Measurements from ENCODE around the gene GALM. TPM values are rescaled to one million over a fixed set of nuclear protein-coding genes. Genes with fewer than 3 reads are reported as not detected.

The GALM gene
- total RNA-seq, 1 experiment from 2014 or later: 9.1 TPM

DNA sequence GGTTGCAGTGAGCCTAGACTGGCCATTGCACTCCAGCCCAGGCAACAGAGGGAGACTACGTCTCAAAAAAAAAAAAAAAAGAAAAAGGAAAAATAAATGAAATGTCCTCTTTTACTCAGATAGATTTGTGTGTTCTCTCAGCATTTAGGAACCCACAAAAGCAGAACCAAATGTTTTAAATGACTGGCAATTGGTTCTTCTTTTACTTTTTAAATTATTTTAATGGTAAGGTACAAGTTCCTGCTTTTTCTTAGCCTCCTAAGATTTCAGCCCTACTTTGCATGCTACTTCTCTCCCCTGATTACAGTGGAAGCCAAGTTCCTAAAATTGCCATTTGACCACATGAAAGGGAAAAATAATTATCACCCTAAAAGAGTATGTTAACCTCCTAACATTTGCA, 61.7 kb downstream of the GALM start:
- H3K4me1 Mint-ChIP-seq (ENCODE audit: low read depth, unreplicated experiment): no peaks in the 10 kb centered on the region
- TF ChIP-seq, protein P1, sequence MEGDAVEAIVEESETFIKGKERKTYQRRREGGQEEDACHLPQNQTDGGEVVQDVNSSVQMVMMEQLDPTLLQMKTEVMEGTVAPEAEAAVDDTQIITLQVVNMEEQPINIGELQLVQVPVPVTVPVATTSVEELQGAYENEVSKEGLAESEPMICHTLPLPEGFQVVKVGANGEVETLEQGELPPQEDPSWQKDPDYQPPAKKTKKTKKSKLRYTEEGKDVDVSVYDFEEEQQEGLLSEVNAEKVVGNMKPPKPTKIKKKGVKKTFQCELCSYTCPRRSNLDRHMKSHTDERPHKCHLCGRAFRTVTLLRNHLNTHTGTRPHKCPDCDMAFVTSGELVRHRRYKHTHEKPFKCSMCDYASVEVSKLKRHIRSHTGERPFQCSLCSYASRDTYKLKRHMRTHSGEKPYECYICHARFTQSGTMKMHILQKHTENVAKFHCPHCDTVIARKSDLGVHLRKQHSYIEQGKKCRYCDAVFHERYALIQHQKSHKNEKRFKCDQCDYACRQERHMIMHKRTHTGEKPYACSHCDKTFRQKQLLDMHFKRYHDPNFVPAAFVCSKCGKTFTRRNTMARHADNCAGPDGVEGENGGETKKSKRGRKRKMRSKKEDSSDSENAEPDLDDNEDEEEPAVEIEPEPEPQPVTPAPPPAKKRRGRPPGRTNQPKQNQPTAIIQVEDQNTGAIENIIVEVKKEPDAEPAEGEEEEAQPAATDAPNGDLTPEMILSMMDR (IDR thresholded peaks at IDR 0.05; ENCODE audit: unreplicated experiment): no peak
- intact Hi-C loops (cut with micrococcal nuclease; ENCODE audit: unreplicated experiment): loop anchor here (2.0 kb wide), 2 partner anchors 37 to 125 kb away; partner anchors contain the start of gene HNRNPLL
- no peak overlapping the region for H3K27ac Mint-ChIP-seq (ENCODE audit: unreplicated experiment)
- no peaks in the 10 kb centered on the region for H3K27me3 Mint-ChIP-seq (ENCODE audit: unreplicated experiment)
- CTCF ChIA-PET: no interaction called here
- H3K9me3 Mint-ChIP-seq (ENCODE audit: low read depth, unreplicated experiment): no peaks in the 10 kb centered on the region
- BruUV-seq (replicated peaks): no TSS peak
- DNase-seq: no peak
- no peaks in the 10 kb centered on the region for H3K36me3 Mint-ChIP-seq (ENCODE audit: insufficient read depth, unreplicated experiment)
- no peak overlapping the region for H3K4me3 Mint-ChIP-seq (ENCODE audit: low read depth, unreplicated experiment)

- H3K36me3 Mint-ChIP-seq (ENCODE audit: insufficient read depth, unreplicated experiment): no peaks in the 10 kb centered on the region
- intact Hi-C loops (cut with micrococcal nuclease; ENCODE audit: unreplicated experiment): loop anchor here (1.0 kb wide), 1 partner anchor 16 kb away; no protein-coding TSS in a partner anchor
- CTCF ChIA-PET: interaction anchor here (0.7 kb wide), 1 partner anchor 152 kb away, joined by 3 read pairs; no protein-coding TSS in a partner anchor
- H3K27me3 Mint-ChIP-seq (ENCODE audit: unreplicated experiment): no peaks in the 10 kb centered on the region
- DNase-seq: no peak
- no peak overlapping the region for H3K27ac Mint-ChIP-seq (ENCODE audit: unreplicated experiment)
- BruUV-seq (replicated peaks): no TSS peak
- TF ChIP-seq, protein P1 (IDR thresholded peaks at IDR 0.05; ENCODE audit: unreplicated experiment): no peak
- no peaks in the 10 kb centered on the region for H3K4me1 Mint-ChIP-seq (ENCODE audit: low read depth, unreplicated experiment)
- no peak overlapping the region for H3K4me3 Mint-ChIP-seq (ENCODE audit: low read depth, unreplicated experiment)
- H3K9me3 Mint-ChIP-seq (ENCODE audit: low read depth, unreplicated experiment): no peaks in the 10 kb centered on the region
Measured at GRCh38 chr2:38728694-38729093, 62.8 kb downstream of the GALM start.

DNA sequence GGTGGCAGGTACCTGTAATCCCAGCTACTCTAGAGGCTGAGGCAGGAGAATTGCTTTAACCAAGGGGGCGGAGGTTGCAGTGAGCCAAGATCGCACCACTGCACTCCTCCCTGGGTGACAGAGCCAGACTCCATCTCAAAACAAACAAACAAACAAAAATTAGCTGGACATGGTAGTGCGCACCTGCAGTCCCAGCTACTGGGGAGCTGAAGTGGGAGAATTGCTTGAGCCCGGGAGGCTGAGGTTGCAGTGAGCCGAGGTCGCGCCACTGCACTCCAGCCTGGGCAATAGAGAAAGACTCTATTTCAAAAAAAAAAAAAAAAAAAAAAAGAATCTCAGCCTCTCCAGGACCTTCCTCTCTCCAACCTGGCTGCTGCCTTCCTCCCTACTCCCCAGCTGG, 65.2 kb downstream of the GALM start:
- Mint-ChIP-seq H3K27ac (ENCODE audit: unreplicated experiment) (no peak overlapping the region), H3K9me3 (ENCODE audit: low read depth, unreplicated experiment) (no peaks in the 10 kb centered on the region), H3K27me3 (ENCODE audit: unreplicated experiment) (no peaks in the 10 kb centered on the region), H3K4me1 (ENCODE audit: low read depth, unreplicated experiment) (no peaks in the 10 kb centered on the region), H3K36me3 (ENCODE audit: insufficient read depth, unreplicated experiment) (peaks cover under 1% of the 10 kb centered on the region), H3K4me3 (ENCODE audit: low read depth, unreplicated experiment) (no peak overlapping the region)
- TF ChIP-seq, protein P1 (IDR thresholded peaks at IDR 0.05; ENCODE audit: unreplicated experiment): no peak
- CTCF ChIA-PET: interaction anchor here (0.6 to 1.3 kb wide), 4 partner anchors 12 to 225 kb away, joined by 3 to 5 read pairs (median 5); no protein-coding TSS in a partner anchor
- intact Hi-C loops (cut with micrococcal nuclease; ENCODE audit: unreplicated experiment): no loop called here
- no TSS peak for BruUV-seq (replicated peaks)
- no peak for DNase-seq

- H3K9me3 Mint-ChIP-seq (ENCODE audit: low read depth, unreplicated experiment): no peaks in the 10 kb centered on the region
- H3K4me3 Mint-ChIP-seq (ENCODE audit: low read depth, unreplicated experiment): no peak overlapping the region
- H3K27ac Mint-ChIP-seq (ENCODE audit: unreplicated experiment): no peak overlapping the region
- H3K27me3 Mint-ChIP-seq (ENCODE audit: unreplicated experiment): no peaks in the 10 kb centered on the region
- TF ChIP-seq, protein P1 (IDR thresholded peaks at IDR 0.05; ENCODE audit: unreplicated experiment): no peak
- intact Hi-C loops (cut with micrococcal nuclease; ENCODE audit: unreplicated experiment): no loop called here
- no peaks in the 10 kb centered on the region for H3K4me1 Mint-ChIP-seq (ENCODE audit: low read depth, unreplicated experiment)
- no TSS peak for BruUV-seq (replicated peaks)
- CTCF ChIA-PET: interaction anchor here (0.6 to 1.3 kb wide), 3 partner anchors 12 to 224 kb away, joined by 3 to 5 read pairs (median 5); no protein-coding TSS in a partner anchor
- peaks cover 7% of the 10 kb centered on the region for H3K36me3 Mint-ChIP-seq (ENCODE audit: insufficient read depth, unreplicated experiment)
- DNase-seq: no peak
Measured at GRCh38 chr2:38731684-38732221, 65.8 kb downstream of the GALM start.

Data from Calu3 (cell line).